Mesenchymal stem cell (in vitro differentiated cells and primary cell): ENCODE measurements around the gene TTLL10.

Source experiments
- DNase-seq: peaks from one replicate; pipeline ENCODE4 v3.0.0-alpha.2; 2013
- H2AFZ ChIP-seq: one replicate; pipeline ENCODE4 v1.6.1; 2013; ENCODE audit warnings: low read depth, mild to moderate bottlenecking, control low read depth, inconsistent platforms, low read length, moderate library complexity
- H2AK5ac ChIP-seq: 2 replicates; pipeline ENCODE4 v1.6.1; 2013; ENCODE audit warnings: low read length, moderate library complexity, mild to moderate bottlenecking, inconsistent platforms; ENCODE audit not compliant: severe bottlenecking
- H2BK120ac ChIP-seq: one replicate; pipeline ENCODE4 v1.6.1; 2013; ENCODE audit warnings: low read depth, mild to moderate bottlenecking, inconsistent platforms, low read length, moderate library complexity
- H2BK12ac ChIP-seq, 2 experiments: one replicate each; pipeline ENCODE4 v1.6.1; 2013; ENCODE audit warnings: inconsistent platforms in 2 of 2, low read length in 2 of 2, mild to moderate bottlenecking in 2 of 2, moderate library complexity in 2 of 2, control low read depth in 1 of 2
- H2BK15ac ChIP-seq: one replicate; pipeline ENCODE4 v1.6.1; 2013; ENCODE audit warnings: mild to moderate bottlenecking, low read depth, inconsistent platforms; ENCODE audit not compliant: poor library complexity, severe bottlenecking
- H2BK5ac ChIP-seq: 2 replicates; pipeline ENCODE4 v1.6.1; 2013; ENCODE audit warnings: low read depth, mild to moderate bottlenecking, low read length, control low read depth, inconsistent platforms; ENCODE audit not compliant: poor library complexity, severe bottlenecking
- H3K14ac ChIP-seq, 2 experiments: one replicate each; pipeline ENCODE4 v1.6.1; 2013; ENCODE audit warnings: inconsistent platforms in 2 of 2, low read length in 2 of 2, control low read depth in 1 of 2, mild to moderate bottlenecking in 1 of 2, moderate library complexity in 1 of 2
- H3K18ac ChIP-seq, 2 experiments: one replicate each; pipeline ENCODE4 v1.6.1; 2013; ENCODE audit warnings: inconsistent platforms in 2 of 2, low read length in 2 of 2, control low read depth in 1 of 2, low read depth in 1 of 2, mild to moderate bottlenecking in 1 of 2
- H3K23ac ChIP-seq, 2 experiments: one replicate each; pipeline ENCODE4 v1.6.1; 2013; ENCODE audit warnings: inconsistent platforms in 2 of 2, low read length in 2 of 2, mild to moderate bottlenecking in 2 of 2, moderate library complexity in 2 of 2, control low read depth in 1 of 2
- H3K27ac ChIP-seq: 2 replicates; pipeline ENCODE4 v1.5.1; 2013; ENCODE audit warnings: mild to moderate bottlenecking, moderate library complexity, low read length, control low read depth, inconsistent platforms; ENCODE audit not compliant: poor library complexity, severe bottlenecking
- H3K27me3 ChIP-seq, 2 experiments: 2 replicates each; pipeline versions ENCODE4 v1.6.1 to v1.7.0; 2013; ENCODE audit warnings: low read length in 2 of 2, mild to moderate bottlenecking in 2 of 2, moderate library complexity in 2 of 2, control low read depth in 1 of 2, inconsistent platforms in 1 of 2; ENCODE audit not compliant: control insufficient read depth in 1 of 2, insufficient read depth in 1 of 2
- H3K36me3 ChIP-seq, 2 experiments: 2 replicates each; pipeline versions ENCODE4 v1.6.1 to v1.7.0; 2013; ENCODE audit warnings: low read length in 2 of 2, control low read depth in 1 of 2, inconsistent platforms in 1 of 2, low read depth in 1 of 2, mild to moderate bottlenecking in 1 of 2; ENCODE audit not compliant: insufficient read depth in 2 of 2, control insufficient read depth in 1 of 2
- H3K4ac ChIP-seq, 2 experiments: one replicate each; pipeline ENCODE4 v1.6.1; 2013; ENCODE audit warnings: inconsistent platforms in 2 of 2, low read length in 2 of 2, mild to moderate bottlenecking in 2 of 2, moderate library complexity in 2 of 2, control low read depth in 1 of 2, low read depth in 1 of 2
- H3K4me1 ChIP-seq: 2 replicates; pipeline ENCODE4 v1.6.1; 2013; ENCODE audit warnings: low read depth, low read length, control low read depth; ENCODE audit not compliant: control insufficient read depth, insufficient read depth
- H3K4me2 ChIP-seq: 2 replicates; pipeline ENCODE4 v1.6.1; 2013; ENCODE audit warnings: low read length, mild to moderate bottlenecking, inconsistent platforms; ENCODE audit not compliant: poor library complexity, severe bottlenecking
- H3K4me3 ChIP-seq, 2 experiments: 2 replicates each; pipeline versions ENCODE4 v1.5.1 to v1.7.0; 2013; ENCODE audit warnings: low read length in 2 of 2, mild to moderate bottlenecking in 2 of 2, control low read depth in 1 of 2, low read depth in 1 of 2; ENCODE audit not compliant: insufficient read depth in 1 of 2
- H3K79me1 ChIP-seq: replicated peaks from 2 replicates; pipeline ENCODE4 v1.6.1; 2013; ENCODE audit warnings: mild to moderate bottlenecking, control low read depth, low read length, inconsistent platforms; ENCODE audit not compliant: poor library complexity, severe bottlenecking
- H3K9ac ChIP-seq: 2 replicates; pipeline ENCODE4 v1.7.0; 2013; ENCODE audit warnings: mild to moderate bottlenecking, low read length, moderate library complexity
- H3K9me3 ChIP-seq: 2 replicates; pipeline ENCODE4 v1.7.0; 2013; ENCODE audit warnings: mild to moderate bottlenecking, low read length; ENCODE audit not compliant: control insufficient read depth
- H4K8ac ChIP-seq: one replicate; pipeline ENCODE4 v1.6.1; 2013; ENCODE audit warnings: inconsistent platforms, mild to moderate bottlenecking, low read length, moderate library complexity
- H4K91ac ChIP-seq: one replicate; pipeline ENCODE4 v1.6.1; 2013; ENCODE audit warnings: mild to moderate bottlenecking, low read length, inconsistent platforms
- WGBS: methylation state at CpG from one replicate; pipeline ENCODE4 v1.1.7; 2013; ENCODE audit warnings: mixed read lengths; 5-methylcytosine and 5-hydroxymethylcytosine counted together

The TTLL10 gene

GRCh38 chr1:1134300-1134970, 39.2 kb upstream of the TTLL10 start:
- no peak for DNase-seq
- no peak overlapping the region for H3K18ac ChIP-seq
- no peak overlapping the region for H3K4ac ChIP-seq
- H3K9me3 ChIP-seq = no peaks in the 10 kb centered on the region
- WGBS = 91% methylated on average over 28 of the region's 28 CpGs
- H4K91ac ChIP-seq = no peak overlapping the region
- H3K27me3 ChIP-seq = peaks cover 3 to 63% of the 10 kb centered on the region in 2 experiments
- H2AFZ ChIP-seq = no peak overlapping the region
- peaks cover 49% of the 10 kb centered on the region for H3K4me1 ChIP-seq
- H4K8ac ChIP-seq = no peak overlapping the region
- no peak overlapping the region for H2BK12ac ChIP-seq
- H2BK120ac ChIP-seq = no peak overlapping the region
- peaks cover 7% of the 10 kb centered on the region for H3K79me1 ChIP-seq
- no peak overlapping the region for H3K4me3 ChIP-seq
- no peak overlapping the region for H3K4me2 ChIP-seq
- peaks cover 0 to 7% of the 10 kb centered on the region in 2 experiments for H3K36me3 ChIP-seq
- H3K9ac ChIP-seq = no peak overlapping the region
- no peak overlapping the region for H2BK15ac ChIP-seq
- peak overlapping the region; percentile 84 for H2AK5ac ChIP-seq
- H2BK5ac ChIP-seq = no peak overlapping the region
- no peak overlapping the region for H3K23ac ChIP-seq
- no peak overlapping the region for H3K14ac ChIP-seq
- H3K27ac ChIP-seq = no peak overlapping the region

- Histone ChIP-seq H2BK5ac (no peak overlapping the region), H3K4me2 (no peak overlapping the region), H3K36me3 (peaks cover 0 to 7% of the 10 kb centered on the region in 2 experiments), H3K4me1 (peaks cover 41% of the 10 kb centered on the region), H2BK120ac (no peak overlapping the region), H3K14ac (no peak overlapping the region), H3K79me1 (peaks cover 7% of the 10 kb centered on the region), H2AFZ (no peak overlapping the region), H3K23ac (no peak overlapping the region), H4K8ac (no peak overlapping the region), H4K91ac (no peak overlapping the region), H3K4me3 (no peak overlapping the region), H3K27me3 (peaks cover 3 to 54% of the 10 kb centered on the region in 2 experiments), H2AK5ac (no peak overlapping the region), H3K9me3 (no peaks in the 10 kb centered on the region), H2BK15ac (no peak overlapping the region), H3K4ac (no peak overlapping the region), H3K27ac (no peak overlapping the region), H2BK12ac (no peak overlapping the region), H3K18ac (no peak overlapping the region), H3K9ac (no peak overlapping the region)
- DNase-seq = no peak
- 90% methylated on average over 20 of the region's 20 CpGs for WGBS
Observed at GRCh38 chr1:1135339-1136136, 38.1 kb upstream of the TTLL10 start.

GRCh38 chr1:1136547-1137230, 37.0 kb upstream of the TTLL10 start:
- no peak overlapping the region for H3K4ac ChIP-seq
- no peak overlapping the region for H2AFZ ChIP-seq
- H3K9ac ChIP-seq = no peak overlapping the region
- no peak overlapping the region for H2AK5ac ChIP-seq
- no peak overlapping the region for H4K91ac ChIP-seq
- H3K36me3 ChIP-seq = peaks cover 0 to 9% of the 10 kb centered on the region in 2 experiments
- no peak for DNase-seq
- H3K18ac ChIP-seq = no peak overlapping the region
- H3K23ac ChIP-seq = no peak overlapping the region
- H3K27me3 ChIP-seq = peaks cover 3 to 50% of the 10 kb centered on the region in 2 experiments
- 36% methylated on average over 26 of the region's 48 CpGs for whole genome bisulfite sequencing
- H3K4me1 ChIP-seq = peaks cover 41% of the 10 kb centered on the region
- H3K27ac ChIP-seq = no peak overlapping the region
- no peak overlapping the region for H3K14ac ChIP-seq
- no peak overlapping the region for H2BK5ac ChIP-seq
- no peak overlapping the region for H3K4me3 ChIP-seq
- H3K9me3 ChIP-seq = no peaks in the 10 kb centered on the region
- H2BK12ac ChIP-seq = no peak overlapping the region
- H2BK15ac ChIP-seq = no peak overlapping the region
- H3K79me1 ChIP-seq = peaks cover 11% of the 10 kb centered on the region
- H2BK120ac ChIP-seq = no peak overlapping the region
- no peak overlapping the region for H3K4me2 ChIP-seq
- no peak overlapping the region for H4K8ac ChIP-seq
